OCI-LY7 (cell line): ENCODE data around the gene DOCK7.
"Not testable (repeated sequence)": the region's sequence is repeated elsewhere in the genome, so short reads cannot be mapped to it uniquely, and the experiment has no call there.

Source experiments
- CTCF ChIP-seq: fragments of 200-600 bp; sonication (generic); conservative IDR thresholded peaks from 2 replicates; pipeline ENCODE4 v1.5.1; 2014; ENCODE audit warnings: mild to moderate bottlenecking, antibody characterized with exemption, low read length, moderate library complexity, mixed read lengths
- EZH2phosphoT487 ChIP-seq: fragments of 200-600 bp; sonication (generic); IDR thresholded peaks from 2 replicates; pipeline ENCODE4 v1.6.1; 2018; ENCODE audit warnings: low read depth, borderline replicate concordance, mild to moderate bottlenecking, mixed run types, antibody characterized with exemption, low read length, moderate library complexity, mixed read lengths

GRCh38 chr1:62677822-62678221, 10.4 kb downstream of the DOCK7 start:
- not testable (repeated sequence) for TF ChIP-seq CTCF, EZH2phosphoT487
